Measurements from ENCODE around the gene ST6GAL1. TPM values are rescaled to one million over a fixed set of nuclear protein-coding genes. Genes with fewer than 3 reads are reported as not detected.

Gene ST6GAL1
- total RNA-seq, 1 experiment from 2014 or later: 3.3 TPM

- intact Hi-C loops (cut with micrococcal nuclease; ENCODE audit: unreplicated experiment) (no loop called here), in situ Hi-C loops (cut with HindIII; ENCODE audit: low pct_unique_long_range_greater_than_20kb, low sequenced_read_pairs) (no loop called here)
- ChIA-PET CTCF (no interaction called here), POLR2A (no interaction called here)
- no peaks in the 10 kb centered on the region for H3K36me3 ChIP-seq (ENCODE audit: control insufficient read depth, insufficient read depth, low read length)
- H3K4me1 ChIP-seq (ENCODE audit: control insufficient read depth, insufficient read depth, low read length): no peaks in the 10 kb centered on the region
- H3K27me3 ChIP-seq (ENCODE audit: control insufficient read depth, insufficient read depth, low read length): no peaks in the 10 kb centered on the region
- no peak overlapping the region for H3K4me3 ChIP-seq (ENCODE audit: low read depth in 2 of 2, low read length in 2 of 2)
- TF ChIP-seq POLR2AphosphoS5 (IDR thresholded peaks at IDR 0.05; ENCODE audit: low read depth, low read length) (no peak), TCF7L2 (IDR thresholded peaks at IDR 0.05; ENCODE audit: low read depth, low read length) (no peak), SIN3A (IDR thresholded peaks at IDR 0.05; ENCODE audit: borderline replicate concordance, insufficient read depth, low read depth, low read length) (no peak), CTCF (IDR thresholded peaks at IDR 0.05) (no peak), REST (IDR thresholded peaks at IDR 0.05; ENCODE audit: insufficient read depth in 1 of 2, low read depth in 2 of 2, low read length in 1 of 2) (no peak)
- BruUV-seq (replicated peaks): no TSS peak
- ATAC-seq (peak; percentile 42; the same call in 1 of the 2 replicates), DNase-seq (ENCODE audit: low read depth, low spot score) (no peak)
- no peaks in the 10 kb centered on the region for H3K9me3 ChIP-seq (ENCODE audit: control insufficient read depth, insufficient read depth, low read depth, low read length)
- no peak overlapping the region for H3K27ac ChIP-seq (ENCODE audit: low read length)
Observed at GRCh38 chr3:187012609-187013051, 82.3 kb downstream of the ST6GAL1 start.

GRCh38 chr3:187013159-187013716, 82.9 kb downstream of the ST6GAL1 start:
- no peaks in the 10 kb centered on the region for H3K27me3 ChIP-seq (ENCODE audit: control insufficient read depth, insufficient read depth, low read length)
- POLR2A ChIA-PET: no interaction called here
- no peak overlapping the region for H3K27ac ChIP-seq (ENCODE audit: low read length)
- intact Hi-C loops (cut with micrococcal nuclease; ENCODE audit: unreplicated experiment) (no loop called here), in situ Hi-C loops (cut with HindIII; ENCODE audit: low pct_unique_long_range_greater_than_20kb, low sequenced_read_pairs) (no loop called here)
- no peak for DNase-seq (ENCODE audit: low read depth, low spot score)
- CTCF ChIA-PET: no interaction called here
- no peak for ATAC-seq
- no peak overlapping the region for H3K4me3 ChIP-seq (ENCODE audit: low read depth in 2 of 2, low read length in 2 of 2)
- no peaks in the 10 kb centered on the region for H3K9me3 ChIP-seq (ENCODE audit: control insufficient read depth, insufficient read depth, low read depth, low read length)
- no peak for TF ChIP-seq POLR2AphosphoS5 (IDR thresholded peaks at IDR 0.05; ENCODE audit: low read depth, low read length)
- TF ChIP-seq TCF7L2 (IDR thresholded peaks at IDR 0.05; ENCODE audit: low read depth, low read length): no peak
- no peak for TF ChIP-seq REST (IDR thresholded peaks at IDR 0.05; ENCODE audit: insufficient read depth in 1 of 2, low read depth in 2 of 2, low read length in 1 of 2)
- no peak for TF ChIP-seq SIN3A (IDR thresholded peaks at IDR 0.05; ENCODE audit: borderline replicate concordance, insufficient read depth, low read depth, low read length)
- no peaks in the 10 kb centered on the region for H3K4me1 ChIP-seq (ENCODE audit: control insufficient read depth, insufficient read depth, low read length)
- BruUV-seq (replicated peaks): no TSS peak
- no peaks in the 10 kb centered on the region for H3K36me3 ChIP-seq (ENCODE audit: control insufficient read depth, insufficient read depth, low read length)
